Stimulated activated naive CD8-positive, alpha-beta T cell treated with anti-CD3 and anti-CD28 coated beads, Interleukin-15, Interleukin-2, amounts not matched to agents 100 U/mL and 50 U/mL, for 24 hours (primary cell): ENCODE data around the gene DNAJC25.
"Not testable (repeated sequence)": the region's sequence is repeated elsewhere in the genome, so short reads cannot be mapped to it uniquely, and the experiment has no call there.

Experiments used
- ATAC-seq: fragments of 150-1000 bp; cut with Tn5 transposase; one replicate; pipeline ENCODE4 v1.10.0; 2021
- DNase-seq: peaks from one replicate; pipeline ENCODE4 v3.0.0; 2021

DNAJC25 gene

DNA sequence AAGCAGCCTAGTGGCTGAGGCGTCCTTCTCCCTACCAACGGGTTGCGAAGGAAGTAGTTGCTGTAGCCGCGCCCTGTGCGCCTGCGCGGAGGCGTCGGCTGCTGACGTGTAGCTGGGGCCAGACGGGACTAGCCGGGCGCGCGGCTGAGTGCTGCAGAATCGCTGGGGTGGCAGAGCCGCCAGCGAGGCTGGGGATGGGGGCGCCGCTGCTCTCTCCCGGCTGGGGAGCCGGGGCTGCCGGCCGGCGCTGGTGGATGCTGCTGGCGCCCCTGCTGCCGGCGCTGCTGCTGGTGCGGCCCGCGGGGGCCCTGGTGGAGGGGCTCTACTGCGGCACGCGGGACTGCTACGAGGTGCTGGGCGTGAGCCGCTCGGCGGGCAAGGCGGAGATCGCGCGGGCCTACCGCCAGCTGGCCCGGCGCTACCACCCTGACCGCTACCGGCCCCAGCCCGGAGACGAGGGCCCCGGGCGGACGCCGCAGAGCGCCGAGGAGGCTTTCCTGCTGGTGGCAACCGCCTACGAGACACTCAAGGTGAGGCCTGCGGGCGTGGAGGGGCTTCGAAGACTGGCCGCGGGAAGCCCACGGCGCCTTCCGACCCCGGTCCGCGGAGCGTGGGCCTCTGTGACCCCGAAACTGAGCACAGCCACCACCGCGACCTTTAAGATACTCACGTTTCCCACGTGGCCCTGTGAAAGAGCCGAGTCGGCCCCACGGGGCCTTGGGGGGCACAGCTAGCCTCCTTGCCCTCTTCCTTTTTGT lies at the start of gene DNAJC25:
Gene DNAJC25 (plus strand): TSS at position 121 of the 758 bp plus-strand sequence. CDS start 74 bp downstream, at position 195.
- DNase-seq (peak; percentile 95), ATAC-seq (peak; percentile 99)

GRCh38 chr9:111582888-111583287 lies 48.2 kb upstream of the DNAJC25 start:
- ATAC-seq (no peak), DNase-seq (no peak)

DNA sequence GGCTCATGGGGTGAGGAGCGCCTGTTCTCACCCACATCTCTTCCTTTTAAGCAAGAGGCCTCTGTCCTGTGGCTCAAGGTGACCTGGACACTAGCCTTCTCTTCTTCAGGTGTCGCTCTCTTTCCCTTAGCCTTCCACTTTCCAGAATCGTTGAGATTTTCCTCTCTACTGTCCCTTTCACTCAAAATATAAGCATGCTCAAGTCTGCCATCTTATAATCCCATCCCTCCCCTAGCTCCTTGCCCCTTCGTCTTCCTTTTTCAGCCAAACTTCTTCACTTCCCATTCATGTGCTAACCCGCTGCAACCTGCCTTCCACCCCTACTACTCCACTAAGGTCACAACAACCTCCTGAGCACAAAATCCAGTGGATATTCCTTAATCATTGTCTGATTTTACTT lies 44.8 kb upstream of the DNAJC25 start:
- DNase-seq (no peak), ATAC-seq (no peak)

DNA sequence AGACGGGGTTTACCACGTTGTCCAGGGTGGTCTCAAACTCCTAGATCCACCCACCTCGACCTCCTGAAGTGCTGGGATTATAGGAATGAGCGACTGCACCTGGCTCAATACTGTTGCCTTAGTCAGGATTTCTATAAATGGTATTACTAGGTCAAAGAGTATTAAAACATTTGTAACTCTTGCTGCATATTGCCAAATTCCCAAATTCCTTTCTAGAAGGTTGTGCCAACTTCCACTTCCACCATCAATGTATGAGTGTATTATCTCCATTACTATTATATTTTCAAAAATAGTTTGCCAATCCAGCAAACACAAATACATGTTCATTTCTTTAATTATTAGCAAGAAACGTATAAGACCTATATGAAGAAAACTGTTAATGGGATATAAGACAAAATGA lies 42.3 kb upstream of the DNAJC25 start:
- no peak for DNase-seq

GRCh38 chr9:111597852-111598732 lies 33.0 kb upstream of the DNAJC25 start:
- peak; percentile 65 for DNase-seq
- ATAC-seq: peak; percentile 48

More for the DNA sequence above, 42.3 kb upstream of the DNAJC25 start:
- no peak for ATAC-seq

DNA sequence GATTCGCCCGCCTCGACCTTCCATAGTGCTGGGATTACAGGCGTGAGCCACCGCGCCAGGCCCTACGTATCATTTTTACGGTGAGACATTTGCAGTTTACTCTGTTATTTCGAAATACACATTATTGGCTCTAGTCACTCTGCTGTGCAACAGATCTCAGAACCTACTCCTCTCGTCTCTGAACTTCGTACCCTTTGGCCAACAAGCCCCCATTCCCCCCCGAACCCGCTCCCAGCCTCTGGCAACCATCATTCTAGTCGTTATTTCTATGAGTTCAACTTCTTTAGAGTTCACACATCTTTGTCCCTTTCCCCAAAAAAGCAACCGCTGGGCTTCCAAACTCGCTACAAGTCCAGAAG lies 32.4 kb upstream of the DNAJC25 start:
- ATAC-seq (no peak), DNase-seq (peak; percentile 20)

DNA sequence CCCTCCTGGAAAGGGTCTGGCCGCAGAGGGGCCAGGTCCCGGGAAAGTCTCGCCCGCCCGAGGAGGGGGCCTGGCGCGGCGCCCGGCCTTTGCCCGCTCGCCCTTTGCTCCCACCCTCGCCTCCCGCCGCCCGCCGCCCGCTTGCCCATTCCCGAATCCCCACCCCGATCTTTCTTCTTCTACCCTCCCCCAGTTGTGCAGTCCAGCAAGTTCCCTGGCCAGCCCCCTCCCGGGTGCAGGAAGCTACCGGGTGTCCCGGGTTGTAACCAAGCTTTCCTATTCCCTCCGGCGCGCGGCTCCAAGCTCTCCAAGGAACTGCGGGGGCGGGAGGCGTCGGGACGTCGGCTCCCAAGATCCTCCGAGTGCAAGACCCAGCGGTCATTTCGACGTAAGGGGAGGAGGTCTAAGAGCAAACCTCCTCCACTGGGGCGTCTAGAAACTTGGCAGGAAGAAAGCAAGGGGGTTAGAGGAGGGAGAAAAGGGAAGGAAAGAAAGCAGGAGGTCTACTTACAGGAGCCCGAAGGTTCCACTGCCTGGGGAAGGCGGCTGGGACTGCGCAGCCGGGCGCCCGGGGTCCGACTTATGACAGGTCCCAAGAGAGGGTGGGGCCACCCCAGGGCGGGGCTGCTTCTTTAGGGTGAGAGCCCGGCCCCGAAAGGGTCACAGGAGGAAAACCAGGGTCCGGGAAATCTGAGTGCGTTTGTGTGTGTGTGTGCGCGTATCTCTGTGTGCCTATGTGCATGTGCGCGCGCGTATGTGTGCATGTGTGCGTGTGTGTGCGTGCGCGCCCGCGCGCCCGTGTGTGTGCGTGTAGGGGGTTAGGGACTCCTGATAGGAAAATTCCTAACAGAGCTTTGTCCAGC lies 31.8 kb upstream of the DNAJC25 start, which contains the start of gene PTGR1:
Gene PTGR1 (minus strand): TSS at position 556 of the 863 bp plus-strand sequence. CDS start 2,225 bp downstream, outside the sequence.
- peak; percentile 47 for ATAC-seq
- peak; percentile 38 for DNase-seq

DNA sequence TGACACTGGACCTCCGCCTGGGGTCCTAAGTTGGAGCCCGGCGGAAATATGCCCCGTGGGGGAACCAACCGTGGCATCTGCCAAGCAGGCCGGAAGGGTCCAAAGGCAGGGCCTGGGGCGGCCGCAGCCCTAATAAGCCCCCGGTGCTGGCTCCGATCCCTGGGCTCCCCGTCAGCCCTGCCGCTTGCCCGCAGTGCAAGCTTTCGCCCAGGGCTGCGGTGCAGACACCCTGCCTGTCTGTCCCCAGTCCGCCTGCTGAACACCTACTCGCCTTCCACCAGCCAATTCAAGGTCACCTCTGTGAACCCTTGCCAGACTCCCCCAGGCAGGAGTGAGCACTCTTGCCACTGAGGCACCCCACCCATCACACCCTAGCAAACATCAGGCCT lies 31.2 kb upstream of the DNAJC25 start:
- ATAC-seq (no peak), DNase-seq (no peak)

DNA sequence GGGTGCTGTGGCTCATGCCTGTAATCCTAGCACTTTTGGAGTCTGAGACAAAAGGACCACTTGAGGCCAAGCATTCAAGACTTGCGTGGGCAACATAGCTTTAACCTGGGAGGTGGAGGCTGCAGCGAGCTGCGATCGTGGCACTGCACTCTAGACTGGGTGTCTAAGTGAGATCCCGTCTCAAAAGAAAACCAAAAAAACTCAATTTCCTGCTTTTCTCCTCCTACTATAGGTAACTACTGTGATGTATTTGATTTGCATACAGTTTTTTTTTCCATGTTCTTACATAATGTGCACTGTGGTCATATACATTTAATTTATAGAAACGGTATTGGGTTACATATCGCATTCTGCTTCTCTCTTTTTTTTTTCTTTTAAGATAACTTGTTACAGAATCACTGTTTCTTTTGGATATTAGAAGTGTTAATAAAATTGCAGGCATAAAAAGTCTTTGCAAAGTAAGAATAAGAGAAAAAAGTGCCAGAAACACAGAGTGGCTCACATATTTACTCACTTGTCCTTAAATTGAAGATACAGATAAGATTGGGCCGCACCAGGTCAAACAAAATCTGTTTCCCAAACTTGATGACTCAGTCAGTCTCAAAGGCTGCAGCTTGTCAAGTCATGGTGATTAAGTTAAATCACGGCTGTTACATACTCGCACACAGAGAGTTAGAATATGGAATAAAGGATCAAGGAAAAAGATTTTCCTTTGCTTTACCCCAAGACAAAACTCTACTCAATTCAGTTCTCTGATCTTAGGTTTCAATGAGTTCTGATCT lies 29.7 kb upstream of the DNAJC25 start:
- ATAC-seq: no peak
- no peak for DNase-seq

DNA sequence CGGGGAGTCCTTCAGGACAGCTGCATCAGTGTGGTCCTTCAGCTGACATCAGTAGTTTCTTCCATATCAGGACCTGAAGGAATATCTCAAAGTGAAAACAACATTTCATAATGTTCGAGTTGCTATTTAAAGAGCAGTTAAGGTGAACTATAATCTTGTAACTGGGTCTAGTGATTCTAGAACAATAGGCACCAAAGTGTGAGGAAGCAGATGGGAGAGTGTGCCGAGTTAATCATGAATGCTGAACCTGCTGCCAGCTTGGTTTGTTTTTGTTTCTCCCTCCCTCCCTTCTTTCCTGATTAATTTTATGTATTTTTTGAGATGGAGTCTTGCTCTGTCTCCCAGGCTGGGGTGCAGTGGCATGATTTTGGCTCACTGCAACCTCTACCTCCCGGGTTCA lies 28.1 kb upstream of the DNAJC25 start:
- DNase-seq: no peak
- ATAC-seq: no peak

DNA sequence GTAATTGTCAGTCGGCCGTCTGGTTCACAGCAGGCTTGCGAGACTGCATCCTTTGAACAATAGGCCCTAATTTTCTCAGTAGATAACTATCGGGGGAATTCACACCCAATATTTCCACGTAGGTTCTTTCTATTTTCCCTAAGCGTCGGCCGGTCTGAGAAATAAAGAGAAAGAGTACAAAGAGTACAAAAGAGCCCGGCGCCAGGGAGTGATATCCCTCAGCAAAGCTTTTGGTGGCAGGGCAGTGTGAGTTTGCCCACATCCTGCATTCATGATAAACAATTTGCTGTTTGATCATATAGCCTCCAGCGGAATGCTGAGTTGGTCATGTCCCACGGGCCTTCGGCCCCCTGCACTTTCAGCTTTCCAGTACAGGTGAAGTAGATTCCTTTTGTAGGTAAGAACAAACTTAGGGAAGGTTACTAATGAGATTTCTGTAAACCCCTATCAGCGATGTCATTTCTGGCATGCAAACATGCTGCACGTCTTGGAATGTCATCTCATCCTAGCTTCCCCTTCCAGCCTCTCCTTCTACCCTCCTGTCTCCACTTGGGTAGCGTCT lies 27.0 kb upstream of the DNAJC25 start:
- no peak for DNase-seq

DNA sequence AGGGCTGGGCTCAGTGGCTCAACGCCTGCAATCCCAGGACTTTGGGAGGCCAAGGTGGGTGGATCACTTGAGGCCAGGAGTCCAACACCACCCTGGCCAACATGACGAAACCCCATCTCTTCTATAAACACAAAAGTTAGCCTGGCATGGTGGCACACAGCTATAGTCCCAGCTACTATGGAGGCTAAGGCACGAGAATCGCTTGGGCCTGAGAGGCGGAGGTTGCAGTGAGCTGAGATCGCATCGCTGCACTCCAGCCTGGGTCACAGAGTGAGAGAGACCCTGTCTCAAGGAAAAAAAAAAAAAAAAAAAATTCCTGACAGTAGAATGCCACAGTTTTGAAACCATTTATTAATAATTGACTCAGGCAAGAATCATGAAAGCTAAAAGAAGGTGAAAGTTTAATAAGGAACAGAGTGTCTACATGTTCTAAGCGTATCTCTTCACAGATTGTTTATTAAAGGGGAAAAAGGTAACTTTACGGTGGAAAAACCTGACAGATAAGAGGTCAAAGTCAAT lies 26.0 kb upstream of the DNAJC25 start:
- no peak for ATAC-seq
- no peak for DNase-seq

More for the DNA sequence above, 27.0 kb upstream of the DNAJC25 start:
- no peak for ATAC-seq

DNA sequence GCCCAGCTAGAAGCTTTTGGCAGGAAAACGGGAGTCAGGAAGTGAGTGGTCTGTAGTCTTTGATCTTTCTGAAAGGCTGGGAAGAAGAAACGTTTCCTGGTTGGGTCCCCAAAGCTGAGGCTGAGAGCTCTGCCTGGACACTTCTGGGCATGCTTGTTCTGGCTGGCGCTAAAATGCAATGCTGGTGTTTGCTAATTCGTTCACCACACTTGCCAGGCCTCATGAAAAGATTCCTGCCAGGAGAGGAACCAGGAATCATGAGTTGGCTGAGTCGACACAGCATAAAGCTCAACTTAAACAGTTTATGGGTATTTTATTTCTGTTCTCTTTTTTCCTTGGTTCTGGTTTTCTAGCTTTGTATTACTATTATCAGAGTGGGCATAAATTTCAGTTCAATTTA lies 21.0 kb upstream of the DNAJC25 start:
- ATAC-seq (no peak), DNase-seq (no peak)

DNA sequence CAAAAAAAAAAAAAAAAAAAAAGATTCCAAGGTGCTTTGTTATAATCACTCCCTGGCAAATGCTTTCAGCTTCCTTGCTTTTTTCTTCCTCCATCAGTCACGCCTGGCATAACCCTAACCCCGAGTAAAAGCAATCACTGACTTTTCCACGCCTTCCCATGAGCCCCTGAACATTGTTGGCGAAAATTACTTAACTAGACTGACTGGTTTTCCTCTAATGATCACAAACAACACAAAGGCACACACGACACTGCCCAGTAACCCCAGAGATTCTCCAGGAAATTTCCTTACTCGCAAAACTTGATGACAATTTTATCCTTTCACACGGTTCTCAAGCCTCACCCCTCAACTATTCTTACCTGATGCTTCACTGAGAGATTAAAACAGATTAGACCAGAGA lies 20.3 kb upstream of the DNAJC25 start:
- no peak for DNase-seq
- ATAC-seq: no peak

GRCh38 chr9:111613436-111614040 lies 17.6 kb upstream of the DNAJC25 start:
- DNase-seq: no peak
- ATAC-seq: no peak

GRCh38 chr9:111615928-111616327 lies 15.2 kb upstream of the DNAJC25 start:
- ATAC-seq (no peak), DNase-seq (no peak)

DNA sequence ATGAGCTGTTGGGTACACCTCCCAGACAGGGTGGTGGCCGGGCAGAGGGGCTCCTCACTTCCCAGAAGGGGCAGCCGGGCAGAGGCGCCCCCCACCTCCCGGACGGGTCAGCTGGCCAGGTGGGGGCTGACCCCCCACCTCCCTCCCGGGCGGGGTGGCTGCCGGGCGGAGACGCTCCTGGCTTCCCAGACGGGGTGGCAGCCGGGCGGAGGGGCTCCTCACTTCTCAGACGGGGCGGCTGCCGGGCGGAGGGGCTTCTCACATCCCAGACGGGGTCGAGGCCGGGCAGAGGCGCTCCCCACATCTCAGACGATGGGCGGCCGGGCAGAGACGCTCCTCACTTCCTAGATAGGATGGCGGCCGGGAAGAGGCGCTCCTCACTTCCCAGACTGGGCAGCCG lies 13.8 kb upstream of the DNAJC25 start:
- not testable (repeated sequence) for DNase-seq, ATAC-seq

- no peak for ATAC-seq
- no peak for DNase-seq
These were observed 9.1 kb upstream of the DNAJC25 start for GRCh38 chr9:111621895-111622480.

DNA sequence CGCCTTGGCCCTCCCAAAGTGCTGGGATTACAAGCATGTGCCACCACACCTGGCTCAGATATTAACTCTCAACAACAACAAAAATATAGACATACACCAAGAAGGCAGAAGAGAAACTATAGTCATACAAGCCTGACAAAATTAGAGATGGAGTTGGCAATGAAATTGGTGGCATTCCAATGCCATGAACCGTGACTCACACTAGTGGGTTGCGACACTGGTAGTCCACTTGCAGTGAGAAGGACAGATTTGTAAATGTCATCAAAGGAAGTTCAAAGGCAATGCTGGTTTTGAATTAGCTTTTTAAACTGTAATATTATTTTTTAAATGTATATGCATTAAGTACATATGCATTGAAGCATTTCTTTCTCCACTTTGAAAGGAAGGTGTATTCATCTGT lies 8.5 kb upstream of the DNAJC25 start:
- DNase-seq (no peak), ATAC-seq (no peak)
